ENCODE measurements around the gene SCRN3.

The SCRN3 gene

GRCh38 chr2:174445248-174445647, 49.7 kb downstream of the SCRN3 start:
- no peak for TF ChIP-seq TAF1 (IDR thresholded peaks at IDR 0.05; ENCODE audit: borderline replicate concordance, insufficient read depth, low read length)
- TF ChIP-seq, protein P1, sequence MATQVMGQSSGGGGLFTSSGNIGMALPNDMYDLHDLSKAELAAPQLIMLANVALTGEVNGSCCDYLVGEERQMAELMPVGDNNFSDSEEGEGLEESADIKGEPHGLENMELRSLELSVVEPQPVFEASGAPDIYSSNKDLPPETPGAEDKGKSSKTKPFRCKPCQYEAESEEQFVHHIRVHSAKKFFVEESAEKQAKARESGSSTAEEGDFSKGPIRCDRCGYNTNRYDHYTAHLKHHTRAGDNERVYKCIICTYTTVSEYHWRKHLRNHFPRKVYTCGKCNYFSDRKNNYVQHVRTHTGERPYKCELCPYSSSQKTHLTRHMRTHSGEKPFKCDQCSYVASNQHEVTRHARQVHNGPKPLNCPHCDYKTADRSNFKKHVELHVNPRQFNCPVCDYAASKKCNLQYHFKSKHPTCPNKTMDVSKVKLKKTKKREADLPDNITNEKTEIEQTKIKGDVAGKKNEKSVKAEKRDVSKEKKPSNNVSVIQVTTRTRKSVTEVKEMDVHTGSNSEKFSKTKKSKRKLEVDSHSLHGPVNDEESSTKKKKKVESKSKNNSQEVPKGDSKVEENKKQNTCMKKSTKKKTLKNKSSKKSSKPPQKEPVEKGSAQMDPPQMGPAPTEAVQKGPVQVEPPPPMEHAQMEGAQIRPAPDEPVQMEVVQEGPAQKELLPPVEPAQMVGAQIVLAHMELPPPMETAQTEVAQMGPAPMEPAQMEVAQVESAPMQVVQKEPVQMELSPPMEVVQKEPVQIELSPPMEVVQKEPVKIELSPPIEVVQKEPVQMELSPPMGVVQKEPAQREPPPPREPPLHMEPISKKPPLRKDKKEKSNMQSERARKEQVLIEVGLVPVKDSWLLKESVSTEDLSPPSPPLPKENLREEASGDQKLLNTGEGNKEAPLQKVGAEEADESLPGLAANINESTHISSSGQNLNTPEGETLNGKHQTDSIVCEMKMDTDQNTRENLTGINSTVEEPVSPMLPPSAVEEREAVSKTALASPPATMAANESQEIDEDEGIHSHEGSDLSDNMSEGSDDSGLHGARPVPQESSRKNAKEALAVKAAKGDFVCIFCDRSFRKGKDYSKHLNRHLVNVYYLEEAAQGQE (IDR thresholded peaks at IDR 0.05; ENCODE audit: insufficient read depth in 1 of 2, low read depth in 2 of 2, low read length in 2 of 2) = no peak
- TF ChIP-seq SIN3A (IDR thresholded peaks at IDR 0.05; ENCODE audit: borderline replicate concordance, insufficient read depth, low read length) = no peak
- no peak for TF ChIP-seq FOXP2 (optimal IDR thresholded peaks at IDR 0.05; ENCODE audit: borderline replicate concordance, extremely low read depth, extremely low read length, insufficient read depth)
- TF ChIP-seq POLR2AphosphoS5 (IDR thresholded peaks at IDR 0.05; ENCODE audit: low read depth, low read length) = no peak

DNA sequence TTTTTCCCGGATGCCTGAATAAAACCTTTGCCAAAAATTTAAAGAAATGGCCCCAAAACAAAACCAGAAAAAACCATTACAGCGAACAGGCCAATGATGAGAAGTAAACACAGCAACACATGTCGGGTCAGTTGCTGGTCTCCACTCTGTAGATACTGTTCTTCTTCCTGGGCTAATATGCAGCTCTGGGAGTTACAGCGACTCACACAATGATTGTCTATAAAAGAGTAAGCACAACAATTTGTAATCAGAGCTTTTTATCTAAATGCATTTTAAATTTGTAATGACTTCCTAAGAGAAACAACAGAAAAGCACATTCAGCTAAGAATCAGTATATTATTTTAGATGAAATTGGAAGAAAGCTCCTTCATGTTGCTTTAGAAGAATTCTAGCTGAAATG, 51.0 kb downstream of the SCRN3 start:
- TF ChIP-seq POLR2AphosphoS5 (IDR thresholded peaks at IDR 0.05; ENCODE audit: low read depth, low read length) = no peak
- TF ChIP-seq, protein P1 (IDR thresholded peaks at IDR 0.05; ENCODE audit: insufficient read depth in 1 of 2, low read depth in 2 of 2, low read length in 2 of 2) = no peak
- TF ChIP-seq FOXP2 (optimal IDR thresholded peaks at IDR 0.05; ENCODE audit: borderline replicate concordance, extremely low read depth, extremely low read length, insufficient read depth) = no peak
- no peak for TF ChIP-seq TAF1 (IDR thresholded peaks at IDR 0.05; ENCODE audit: borderline replicate concordance, insufficient read depth, low read length)
- no peak for TF ChIP-seq SIN3A (IDR thresholded peaks at IDR 0.05; ENCODE audit: borderline replicate concordance, insufficient read depth, low read length)

DNA sequence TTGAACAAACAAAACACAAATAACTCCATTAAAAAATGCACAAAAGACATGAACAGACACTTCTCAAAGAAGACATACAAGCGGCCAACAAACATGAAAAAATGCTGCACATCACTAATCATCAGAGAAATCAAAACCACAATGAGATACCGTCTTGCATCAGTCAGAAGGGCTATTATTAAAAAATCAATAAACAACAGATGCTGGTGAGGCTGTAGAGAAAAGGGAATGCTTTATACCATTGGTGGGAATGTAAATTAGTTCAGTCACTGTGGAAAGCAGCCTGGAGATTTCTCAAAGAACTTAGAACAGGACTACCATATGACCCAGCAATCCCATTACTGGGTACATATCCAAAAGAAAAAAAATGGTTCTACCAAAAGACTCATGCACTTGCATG, 53.5 kb downstream of the SCRN3 start:
- no peak for TF ChIP-seq FOXP2 (optimal IDR thresholded peaks at IDR 0.05; ENCODE audit: borderline replicate concordance, extremely low read depth, extremely low read length, insufficient read depth)
- TF ChIP-seq, protein P1 (IDR thresholded peaks at IDR 0.05; ENCODE audit: insufficient read depth in 1 of 2, low read depth in 2 of 2, low read length in 2 of 2) = no peak
- no peak for TF ChIP-seq POLR2AphosphoS5 (IDR thresholded peaks at IDR 0.05; ENCODE audit: low read depth, low read length)
- TF ChIP-seq TAF1 (IDR thresholded peaks at IDR 0.05; ENCODE audit: borderline replicate concordance, insufficient read depth, low read length) = no peak
- no peak for TF ChIP-seq SIN3A (IDR thresholded peaks at IDR 0.05; ENCODE audit: borderline replicate concordance, insufficient read depth, low read length)

GRCh38 chr2:174450021-174450816, 54.7 kb downstream of the SCRN3 start:
- TF ChIP-seq, protein P1 (IDR thresholded peaks at IDR 0.05; ENCODE audit: insufficient read depth in 1 of 2, low read depth in 2 of 2, low read length in 2 of 2) = no peak
- TF ChIP-seq FOXP2 (optimal IDR thresholded peaks at IDR 0.05; ENCODE audit: borderline replicate concordance, extremely low read depth, extremely low read length, insufficient read depth) (no peak), TAF1 (IDR thresholded peaks at IDR 0.05; ENCODE audit: borderline replicate concordance, insufficient read depth, low read length) (no peak), POLR2AphosphoS5 (IDR thresholded peaks at IDR 0.05; ENCODE audit: low read depth, low read length) (no peak), SIN3A (IDR thresholded peaks at IDR 0.05; ENCODE audit: borderline replicate concordance, insufficient read depth, low read length) (no peak)

All from PFSK-1 (cell line).